Osteoblast (primary cell): Measurements from ENCODE around the gene KCNG3. TPM values are rescaled to one million over a fixed set of nuclear protein-coding genes. Genes with fewer than 3 reads are reported as not detected.

Experiments used
- DNase-seq: peaks from one replicate; pipeline ENCODE4 v3.0.0; 2011; ENCODE audit warnings: low spot score, mixed read lengths; ENCODE audit not compliant: insufficient read length; ENCODE audit errors: missing footprints
- H2AFZ ChIP-seq: 2 replicates; pipeline ENCODE4 v1.6.0; 2011; ENCODE audit warnings: mild to moderate bottlenecking, low read length
- H3K27ac ChIP-seq: 2 replicates; pipeline ENCODE4 v1.5.1; 2011; ENCODE audit warnings: mild to moderate bottlenecking, low read depth, low read length, moderate library complexity
- H3K27me3 ChIP-seq: 2 replicates; pipeline ENCODE4 v1.6.0; 2012; ENCODE audit warnings: mild to moderate bottlenecking, control low read depth, inconsistent platforms, low read length, moderate library complexity; ENCODE audit not compliant: insufficient read depth
- H3K36me3 ChIP-seq: 2 replicates; pipeline ENCODE4 v1.5.1; 2011; ENCODE audit warnings: mild to moderate bottlenecking, low read length, control low read depth, moderate library complexity; ENCODE audit not compliant: insufficient read depth
- H3K4me1 ChIP-seq: 2 replicates; pipeline ENCODE4 v1.5.1; 2011; ENCODE audit warnings: mild to moderate bottlenecking, low read length, control low read depth, moderate library complexity; ENCODE audit not compliant: insufficient read depth
- H3K4me2 ChIP-seq: 2 replicates; pipeline ENCODE4 v1.6.0; 2011; ENCODE audit warnings: mild to moderate bottlenecking, low read length; ENCODE audit not compliant: insufficient read depth
- H3K4me3 ChIP-seq: fragments of 200-600 bp; sonication (generic); 3 replicates; pipeline ENCODE4 v1.5.1; 2012; ENCODE audit warnings: mild to moderate bottlenecking, low read length, inconsistent platforms; ENCODE audit not compliant: insufficient read depth
- H3K79me2 ChIP-seq: 2 replicates; pipeline ENCODE4 v1.6.0; 2012; ENCODE audit warnings: mild to moderate bottlenecking, low read length, control low read depth, inconsistent platforms; ENCODE audit not compliant: insufficient read depth
- H3K9me3 ChIP-seq: 2 replicates; pipeline ENCODE4 v1.5.1; 2011; ENCODE audit warnings: low read depth, low read length, control low read depth
- H4K20me1 ChIP-seq: 2 replicates; pipeline ENCODE4 v1.6.0; 2012; ENCODE audit warnings: mild to moderate bottlenecking, low read length, control low read depth; ENCODE audit not compliant: insufficient read depth
- CTCF ChIP-seq: IDR thresholded peaks from 2 replicates; pipeline ENCODE4 v1.5.1; 2011; ENCODE audit warnings: mild to moderate bottlenecking, low read depth, low read length, moderate library complexity; ENCODE audit errors: extremely low read depth
- total RNA-seq: library from RNA; depleted of rRNA; stranded (reverse); fragments of >200 nt; gene quantifications from 2 replicates; pipeline ENCODE4 v1.2.3, GENCODE V29; 2012

Gene KCNG3
- total RNA-seq, 1 donor = under 0.01 TPM

- Histone ChIP-seq H2AFZ (no peak overlapping the region), H3K27ac (no peak overlapping the region), H4K20me1 (no peaks in the 10 kb centered on the region), H3K79me2 (no peaks in the 10 kb centered on the region), H3K4me3 (no peak overlapping the region), H3K27me3 (no peaks in the 10 kb centered on the region), H3K4me2 (no peak overlapping the region), H3K9me3 (no peaks in the 10 kb centered on the region), H3K36me3 (no peaks in the 10 kb centered on the region), H3K4me1 (no peaks in the 10 kb centered on the region)
- DNase-seq = no peak
- no peak for TF ChIP-seq CTCF
Observed at GRCh38 chr2:42464631-42465030, 29.2 kb downstream of the KCNG3 start.

- no peak for TF ChIP-seq CTCF
- peak; percentile 22 for DNase-seq
- no peaks in the 10 kb centered on the region for H3K9me3 ChIP-seq
- H3K27me3 ChIP-seq = peaks cover 2% of the 10 kb centered on the region
- no peak overlapping the region for H2AFZ ChIP-seq
- no peaks in the 10 kb centered on the region for H3K79me2 ChIP-seq
- no peaks in the 10 kb centered on the region for H3K4me1 ChIP-seq
- no peak overlapping the region for H3K4me2 ChIP-seq
- H3K27ac ChIP-seq = no peak overlapping the region
- H3K36me3 ChIP-seq = no peaks in the 10 kb centered on the region
- no peak overlapping the region for H3K4me3 ChIP-seq
- H4K20me1 ChIP-seq = no peaks in the 10 kb centered on the region
Observed at GRCh38 chr2:42463570-42463969, 30.2 kb downstream of the KCNG3 start.

- H2AFZ ChIP-seq = no peak overlapping the region
- no peaks in the 10 kb centered on the region for H3K36me3 ChIP-seq
- no peak for TF ChIP-seq CTCF
- H3K4me3 ChIP-seq = no peak overlapping the region
- H3K4me2 ChIP-seq = no peak overlapping the region
- H3K27ac ChIP-seq = no peak overlapping the region
- DNase-seq = no peak
- no peaks in the 10 kb centered on the region for H3K9me3 ChIP-seq
- H3K4me1 ChIP-seq = no peaks in the 10 kb centered on the region
- H3K79me2 ChIP-seq = no peaks in the 10 kb centered on the region
- H3K27me3 ChIP-seq = peaks cover 8% of the 10 kb centered on the region
- no peaks in the 10 kb centered on the region for H4K20me1 ChIP-seq
Observed at GRCh38 chr2:42459296-42459695, 34.5 kb downstream of the KCNG3 start.

- no peak for DNase-seq
- Histone ChIP-seq H3K4me3 (no peak overlapping the region), H3K36me3 (no peaks in the 10 kb centered on the region), H3K79me2 (no peaks in the 10 kb centered on the region), H2AFZ (no peak overlapping the region), H3K4me2 (no peak overlapping the region), H3K4me1 (no peaks in the 10 kb centered on the region), H3K27ac (no peak overlapping the region), H4K20me1 (no peaks in the 10 kb centered on the region), H3K27me3 (peaks cover 8% of the 10 kb centered on the region), H3K9me3 (no peaks in the 10 kb centered on the region)
- no peak for TF ChIP-seq CTCF
Observed at GRCh38 chr2:42458396-42458795, 35.4 kb downstream of the KCNG3 start.
